ENCODE measurements around the gene ANKRD6. TPM values are rescaled to one million over a fixed set of nuclear protein-coding genes. Genes with fewer than 3 reads are reported as not detected.

ANKRD6 gene
- total RNA-seq, 2 experiments from 2014 or later, result 3.3 to 4.8 TPM

DNA sequence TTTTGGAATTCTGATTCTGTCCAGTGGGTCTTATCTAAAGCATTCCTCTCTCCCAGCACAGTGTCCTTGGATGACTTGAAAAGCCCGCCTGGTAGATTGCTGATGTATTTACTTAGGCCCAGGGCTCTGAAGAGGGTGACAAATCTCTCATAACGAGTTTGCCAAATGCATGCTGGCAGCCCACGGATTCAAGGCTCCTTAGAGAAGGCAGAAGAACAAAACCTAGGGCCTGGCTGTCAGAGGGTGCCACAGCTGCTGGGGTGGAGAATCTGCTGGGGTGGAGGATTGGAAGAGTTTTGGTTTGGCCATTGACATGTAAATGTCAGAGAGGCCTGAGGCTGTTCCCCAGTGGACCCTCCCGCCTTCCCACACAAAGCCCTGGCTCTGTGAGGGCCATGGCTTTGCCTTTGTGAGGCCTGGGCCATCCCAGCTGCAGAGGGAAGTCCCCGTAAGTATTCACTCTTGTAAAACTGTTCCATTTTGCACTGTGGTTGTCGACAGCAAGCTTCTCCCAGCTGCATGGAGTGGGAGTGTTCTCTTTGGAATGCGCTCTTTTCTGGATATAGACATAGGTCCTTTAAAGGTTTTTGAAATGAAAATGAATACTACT lies 50.3 kb downstream of the ANKRD6 start:
- Mint-ChIP-seq H3K36me3 (ENCODE audit: low read depth) (no peaks in the 10 kb centered on the region), H3K27me3 (no peaks in the 10 kb centered on the region), H3K9me3 (no peaks in the 10 kb centered on the region), H3K4me3 (no peak overlapping the region), H3K4me1 (peaks cover 6% of the 10 kb centered on the region), H3K27ac (no peak overlapping the region)
- CTCF ChIA-PET, result interaction anchor here (0.7 to 0.8 kb wide), 2 partner anchors 51 to 85 kb away, joined by 3 to 7 read pairs; no protein-coding TSS in a partner anchor
- DNase-seq, result no peak
- POLR2A ChIA-PET, result no interaction called here

DNA sequence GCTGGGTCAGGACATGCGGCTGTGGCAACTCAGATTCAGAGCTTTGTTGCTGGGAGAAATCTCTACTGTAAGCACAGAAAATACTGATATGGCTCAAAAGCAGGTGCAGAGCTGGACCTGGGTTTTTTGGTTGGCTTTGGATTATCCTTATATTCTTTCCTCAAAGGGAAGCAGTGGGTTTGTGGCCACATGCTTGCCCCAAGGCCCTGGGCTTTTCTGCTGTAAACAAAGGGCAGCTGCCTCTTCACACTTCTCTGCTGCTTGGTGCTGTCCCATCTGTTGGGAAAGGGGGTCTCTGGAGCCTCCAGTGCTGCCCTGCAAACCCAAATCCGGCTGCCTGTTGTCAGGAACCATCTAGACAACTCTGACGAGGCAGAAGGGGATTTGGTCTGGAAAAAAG lies 52.4 kb downstream of the ANKRD6 start:
- Mint-ChIP-seq H3K36me3 (ENCODE audit: low read depth) (no peaks in the 10 kb centered on the region), H3K9me3 (no peaks in the 10 kb centered on the region), H3K27me3 (no peaks in the 10 kb centered on the region), H3K27ac (no peak overlapping the region), H3K4me1 (no peaks in the 10 kb centered on the region), H3K4me3 (no peak overlapping the region)
- ChIA-PET POLR2A (no interaction called here), CTCF (no interaction called here)
- no peak for DNase-seq

DNA sequence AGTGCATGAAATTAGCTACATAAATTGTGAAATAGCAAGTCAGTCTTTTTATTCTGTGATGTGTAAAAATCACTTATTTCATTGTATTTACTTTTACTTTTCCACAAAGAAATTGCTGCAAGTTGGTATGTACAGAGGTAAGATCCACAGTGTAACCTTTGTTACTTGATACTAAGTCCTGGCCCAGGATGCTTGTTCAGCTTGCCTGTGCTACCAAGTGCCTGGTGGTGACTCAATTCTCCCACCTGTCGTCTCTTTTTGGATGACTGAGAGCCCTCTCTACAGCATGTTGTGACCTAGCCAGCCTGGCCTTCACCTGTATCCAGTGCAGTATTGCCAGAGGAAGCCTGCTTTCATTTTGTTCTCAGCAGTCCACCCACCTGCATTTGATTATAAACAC lies 54.9 kb downstream of the ANKRD6 start:
- Mint-ChIP-seq H3K27me3 (no peaks in the 10 kb centered on the region), H3K4me1 (no peaks in the 10 kb centered on the region), H3K4me3 (no peak overlapping the region), H3K27ac (no peak overlapping the region), H3K9me3 (no peaks in the 10 kb centered on the region), H3K36me3 (ENCODE audit: low read depth) (no peaks in the 10 kb centered on the region)
- POLR2A ChIA-PET, result no interaction called here
- CTCF ChIA-PET, result interaction anchor here (1.1 kb wide), 1 partner anchor 8 kb away, joined by 3 read pairs; no protein-coding TSS in a partner anchor
- no peak for DNase-seq

DNA sequence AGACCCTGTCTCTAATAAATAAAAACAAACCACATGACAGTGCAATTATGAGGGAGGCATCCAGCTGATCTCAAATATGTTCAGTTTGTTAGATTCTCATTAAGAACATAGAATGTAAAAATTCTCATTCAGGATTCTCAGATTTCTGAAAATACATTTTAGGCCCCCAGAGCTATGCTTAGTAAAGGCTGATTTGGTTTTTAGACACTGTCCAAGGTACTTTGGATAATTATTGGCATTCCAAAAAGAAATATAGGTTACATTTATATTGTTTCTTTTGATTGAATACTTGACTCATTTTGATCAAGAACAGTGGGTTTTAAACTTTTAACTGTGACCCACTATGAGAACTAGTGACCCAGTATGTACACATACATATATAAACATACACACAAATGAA lies 55.5 kb downstream of the ANKRD6 start:
- no peak for DNase-seq
- Mint-ChIP-seq H3K4me1 (no peaks in the 10 kb centered on the region), H3K27me3 (no peaks in the 10 kb centered on the region), H3K36me3 (ENCODE audit: low read depth) (no peaks in the 10 kb centered on the region), H3K4me3 (no peak overlapping the region), H3K27ac (no peak overlapping the region), H3K9me3 (no peaks in the 10 kb centered on the region)
- ChIA-PET CTCF (interaction anchor here (1.1 kb wide), 1 partner anchor 8 kb away, joined by 3 read pairs; no protein-coding TSS in a partner anchor), POLR2A (no interaction called here)

DNA sequence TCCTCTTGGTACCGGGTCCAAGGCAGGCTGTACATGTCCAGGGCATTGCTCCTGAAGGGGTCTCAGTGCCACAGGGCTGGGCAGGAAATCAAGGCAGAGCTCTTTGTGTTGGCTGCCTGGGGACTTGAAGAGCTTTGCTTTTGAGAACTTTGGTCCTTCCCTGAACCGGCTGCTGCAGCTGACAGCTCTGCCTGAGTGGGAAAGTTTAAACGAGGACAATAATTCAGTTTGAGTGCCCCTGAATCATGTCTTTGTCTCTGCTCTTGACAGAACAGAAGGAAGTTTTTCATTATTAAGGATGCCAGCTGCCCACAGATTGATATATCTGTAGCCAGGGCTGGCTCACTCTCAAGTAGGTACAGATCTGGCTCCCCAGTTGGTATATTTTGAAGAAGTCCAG lies 56.1 kb downstream of the ANKRD6 start:
- Mint-ChIP-seq H3K27ac (no peak overlapping the region), H3K9me3 (no peaks in the 10 kb centered on the region), H3K36me3 (ENCODE audit: low read depth) (no peaks in the 10 kb centered on the region), H3K27me3 (no peaks in the 10 kb centered on the region), H3K4me1 (no peaks in the 10 kb centered on the region), H3K4me3 (no peak overlapping the region)
- no peak for DNase-seq
- CTCF ChIA-PET, result interaction anchor here (1.1 kb wide), 1 partner anchor 9 kb away, joined by 3 read pairs; no protein-coding TSS in a partner anchor
- POLR2A ChIA-PET, result no interaction called here

DNA sequence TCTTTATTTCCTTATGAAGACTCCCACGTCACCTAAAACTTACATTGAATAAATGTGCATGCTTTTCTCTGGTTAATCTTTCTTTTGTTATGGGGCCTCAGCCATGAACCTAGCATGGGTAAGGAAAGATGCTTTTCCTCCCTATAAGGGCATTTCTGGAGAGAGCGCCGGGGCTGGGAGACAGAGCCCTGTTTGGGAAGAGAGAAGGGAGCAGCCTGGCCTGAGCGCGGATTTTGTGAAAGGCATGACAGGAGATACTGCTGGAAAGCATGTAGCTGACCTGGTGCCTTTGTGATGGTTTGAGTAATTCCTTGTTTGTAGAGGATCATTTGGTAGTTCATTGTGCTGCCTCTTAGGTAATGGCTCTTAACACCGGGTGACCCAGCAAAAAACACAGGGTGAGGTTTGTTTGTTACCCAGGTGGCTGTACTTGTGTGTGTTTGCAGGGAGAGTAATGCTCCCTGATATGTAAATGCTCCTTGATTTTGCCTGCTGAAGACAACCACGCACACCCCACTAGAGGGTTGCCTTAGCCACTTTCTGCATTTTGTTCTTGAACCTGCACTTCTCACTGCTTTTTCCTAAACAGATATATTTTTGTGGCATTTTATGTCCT lies 59.2 kb downstream of the ANKRD6 start:
- peaks cover 2% of the 10 kb centered on the region for H3K4me1 Mint-ChIP-seq
- peaks cover 9% of the 10 kb centered on the region for H3K27me3 Mint-ChIP-seq
- CTCF ChIA-PET, result interaction anchor here (1.3 kb wide), 1 partner anchor 11 kb away, joined by 3 read pairs; no protein-coding TSS in a partner anchor
- no peaks in the 10 kb centered on the region for H3K36me3 Mint-ChIP-seq (ENCODE audit: low read depth)
- POLR2A ChIA-PET, result no interaction called here
- H3K27ac Mint-ChIP-seq, result no peak overlapping the region
- no peak overlapping the region for H3K4me3 Mint-ChIP-seq
- no peaks in the 10 kb centered on the region for H3K9me3 Mint-ChIP-seq
- no peak for DNase-seq

DNA sequence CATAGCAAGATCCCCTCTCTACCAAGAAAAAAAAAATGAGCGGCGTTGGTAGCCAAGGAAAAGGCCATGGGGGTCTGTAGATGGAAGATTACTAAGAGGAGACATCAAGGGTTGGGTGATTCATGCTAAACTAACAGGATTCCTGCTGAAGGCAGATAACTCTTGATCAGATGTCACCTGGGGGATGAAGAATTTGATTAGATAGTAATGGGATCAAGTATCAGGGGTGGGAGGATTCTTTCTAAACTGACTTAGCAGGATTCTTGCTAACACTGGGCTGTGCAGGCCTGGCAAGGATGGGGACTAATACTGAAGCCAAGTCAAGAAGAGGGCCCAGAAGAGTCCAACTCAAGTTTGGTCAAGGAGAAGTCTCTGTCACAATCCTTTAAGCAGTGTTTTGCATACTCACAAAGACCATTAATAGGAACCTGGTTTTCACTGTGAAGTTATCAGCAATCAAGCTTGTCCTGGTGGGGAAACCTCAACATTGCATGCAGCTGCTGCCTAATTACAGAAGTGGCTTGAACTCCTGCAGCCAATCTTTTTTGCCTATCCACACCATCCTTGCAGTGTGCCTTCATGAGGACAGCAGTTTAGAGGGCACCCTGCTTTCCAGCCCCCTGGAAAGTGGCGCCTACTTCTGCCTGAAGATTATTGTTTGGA lies 61.3 kb downstream of the ANKRD6 start:
- Mint-ChIP-seq H3K9me3 (no peaks in the 10 kb centered on the region), H3K27ac (no peak overlapping the region), H3K27me3 (peaks cover 12% of the 10 kb centered on the region), H3K4me3 (no peak overlapping the region), H3K36me3 (ENCODE audit: low read depth) (no peaks in the 10 kb centered on the region), H3K4me1 (peaks cover 2% of the 10 kb centered on the region)
- CTCF ChIA-PET, result no interaction called here
- POLR2A ChIA-PET, result no interaction called here
- no peak for DNase-seq

DNA sequence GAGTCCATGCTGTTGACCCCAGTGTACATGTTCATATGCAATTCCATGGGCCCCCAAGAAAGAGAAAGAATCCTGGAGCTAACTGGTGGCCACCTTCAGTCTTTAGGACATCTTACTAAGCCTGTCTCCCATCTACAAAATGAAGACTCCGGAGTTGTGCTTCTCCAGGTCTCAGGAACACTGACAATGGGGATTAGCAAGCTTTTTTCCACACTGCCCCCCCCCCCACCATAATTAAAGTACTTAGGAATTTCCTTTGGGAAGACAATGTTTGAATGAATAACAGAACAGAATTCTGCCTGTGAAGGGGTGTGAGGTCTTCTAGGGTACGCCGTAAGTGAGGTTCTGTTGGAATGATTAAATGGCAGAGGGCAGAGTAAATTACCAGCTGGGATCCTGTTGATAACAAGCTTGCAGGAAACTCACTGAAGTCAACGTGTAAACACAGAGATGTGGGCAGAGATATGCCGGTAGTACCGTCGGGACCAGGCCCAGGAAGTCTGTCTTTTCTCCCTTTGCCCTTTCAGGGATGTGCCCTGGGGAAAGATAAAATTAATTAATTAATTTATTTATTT lies 63.1 kb downstream of the ANKRD6 start:
- no peak overlapping the region for H3K4me3 Mint-ChIP-seq
- peaks cover 2% of the 10 kb centered on the region for H3K4me1 Mint-ChIP-seq
- no peak for DNase-seq
- no peaks in the 10 kb centered on the region for H3K36me3 Mint-ChIP-seq (ENCODE audit: low read depth)
- H3K27me3 Mint-ChIP-seq, result peaks cover 12% of the 10 kb centered on the region
- CTCF ChIA-PET, result interaction anchor here (1.3 kb wide), 1 partner anchor 92 kb away, joined by 4 read pairs; no protein-coding TSS in a partner anchor
- POLR2A ChIA-PET, result no interaction called here
- H3K27ac Mint-ChIP-seq, result no peak overlapping the region
- H3K9me3 Mint-ChIP-seq, result no peaks in the 10 kb centered on the region

DNA sequence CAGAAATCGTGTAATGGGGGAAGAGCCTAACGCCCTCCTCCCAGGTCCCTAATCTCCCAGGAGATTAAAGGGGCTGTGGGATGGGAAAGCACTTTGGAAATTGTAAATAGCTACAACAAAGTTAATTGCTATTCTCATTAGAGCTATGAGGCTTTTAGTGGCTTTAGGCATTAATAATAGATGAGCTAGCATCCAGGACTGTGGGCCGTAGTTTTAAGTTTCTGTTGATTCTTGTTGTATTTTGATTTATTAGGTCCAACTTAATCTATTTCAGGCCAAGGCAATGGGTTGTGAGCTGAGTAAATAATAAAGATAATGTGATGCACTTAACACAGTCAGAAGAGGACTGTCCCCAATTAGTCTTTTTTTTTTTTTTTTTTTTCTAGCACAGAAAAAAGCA lies 67.7 kb downstream of the ANKRD6 start:
- Mint-ChIP-seq H3K27ac (no peak overlapping the region), H3K9me3 (no peaks in the 10 kb centered on the region), H3K4me1 (peaks cover 2% of the 10 kb centered on the region), H3K27me3 (peaks cover 12% of the 10 kb centered on the region), H3K36me3 (ENCODE audit: low read depth) (no peaks in the 10 kb centered on the region), H3K4me3 (no peak overlapping the region)
- no peak for DNase-seq
- CTCF ChIA-PET, result no interaction called here
- POLR2A ChIA-PET, result no interaction called here

DNA sequence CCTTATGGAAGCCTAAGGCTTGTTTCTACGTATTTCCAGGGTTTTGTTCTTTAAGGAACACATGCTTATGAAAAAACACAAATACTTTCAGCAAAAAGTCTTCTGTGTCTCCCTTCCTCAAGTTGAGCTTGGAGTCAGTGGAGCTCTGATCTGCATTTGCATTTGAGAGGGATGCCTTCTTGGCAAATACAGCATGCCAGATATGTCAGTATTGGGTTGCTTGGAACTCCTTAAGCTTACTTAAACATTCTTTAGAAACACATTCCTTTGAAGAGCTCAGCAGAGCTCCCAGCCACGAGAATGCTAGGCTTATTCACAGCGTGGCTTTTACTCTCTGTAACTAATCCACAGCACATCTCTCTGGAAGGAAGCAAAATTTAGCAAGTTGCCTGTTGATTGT lies 68.3 kb downstream of the ANKRD6 start:
- POLR2A ChIA-PET, result no interaction called here
- Mint-ChIP-seq H3K4me3 (no peak overlapping the region), H3K4me1 (peaks cover under 1% of the 10 kb centered on the region), H3K27me3 (peaks cover 10% of the 10 kb centered on the region), H3K9me3 (no peaks in the 10 kb centered on the region), H3K27ac (no peak overlapping the region), H3K36me3 (ENCODE audit: low read depth) (no peaks in the 10 kb centered on the region)
- CTCF ChIA-PET, result no interaction called here
- no peak for DNase-seq

DNA sequence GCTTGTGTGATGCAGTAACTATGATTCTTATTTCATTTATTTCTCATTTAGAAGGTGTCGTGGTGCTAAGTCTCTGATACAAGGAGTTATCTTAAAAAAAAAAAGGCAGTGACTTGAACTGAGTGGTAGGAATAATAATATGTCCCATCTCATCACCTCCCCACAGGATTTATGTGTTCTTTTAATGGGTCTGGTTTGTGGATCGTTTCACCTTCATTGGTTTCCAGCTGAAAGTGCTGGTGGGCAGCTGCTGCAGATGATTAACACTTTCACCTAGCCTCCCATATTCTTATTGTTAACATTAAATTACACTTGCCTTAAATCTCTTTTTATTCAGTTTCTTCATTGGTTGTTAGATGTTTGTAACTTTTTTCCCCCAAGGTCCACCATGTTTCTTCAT lies 68.8 kb downstream of the ANKRD6 start:
- no peak overlapping the region for H3K27ac Mint-ChIP-seq
- ChIA-PET POLR2A (no interaction called here), CTCF (interaction anchor here (0.6 to 0.7 kb wide), 2 partner anchors 51 to 1093 kb away, joined by 3 to 4 read pairs; no protein-coding TSS in a partner anchor)
- no peak overlapping the region for H3K4me3 Mint-ChIP-seq
- H3K27me3 Mint-ChIP-seq, result peaks cover 7% of the 10 kb centered on the region
- DNase-seq, result no peak
- H3K9me3 Mint-ChIP-seq, result no peaks in the 10 kb centered on the region
- no peaks in the 10 kb centered on the region for H3K36me3 Mint-ChIP-seq (ENCODE audit: low read depth)
- no peaks in the 10 kb centered on the region for H3K4me1 Mint-ChIP-seq

DNA sequence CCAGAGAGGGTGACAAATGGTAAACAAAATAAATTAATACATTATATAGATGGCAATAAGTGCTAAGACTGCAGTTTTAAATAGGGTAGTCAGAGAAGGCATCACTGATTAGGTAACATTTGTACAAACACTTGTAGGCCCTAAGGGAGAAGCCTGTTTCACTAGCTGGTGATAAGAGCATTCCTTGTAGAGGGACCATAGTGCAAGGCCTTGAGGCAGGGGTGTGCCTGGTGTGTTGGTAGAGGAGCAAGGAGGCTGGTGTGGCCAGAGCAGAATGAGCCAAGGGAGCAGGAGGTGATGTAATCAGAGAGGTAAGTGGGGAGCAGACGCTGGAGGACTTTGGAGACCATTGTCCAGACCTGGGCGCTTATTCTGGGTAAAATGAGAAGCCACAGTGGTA lies 70.7 kb downstream of the ANKRD6 start:
- Mint-ChIP-seq H3K36me3 (ENCODE audit: low read depth) (no peaks in the 10 kb centered on the region), H3K9me3 (no peaks in the 10 kb centered on the region), H3K27me3 (peaks cover 3% of the 10 kb centered on the region), H3K4me3 (no peak overlapping the region), H3K27ac (no peak overlapping the region), H3K4me1 (no peaks in the 10 kb centered on the region)
- DNase-seq, result no peak
- POLR2A ChIA-PET, result no interaction called here
- CTCF ChIA-PET, result no interaction called here

DNA sequence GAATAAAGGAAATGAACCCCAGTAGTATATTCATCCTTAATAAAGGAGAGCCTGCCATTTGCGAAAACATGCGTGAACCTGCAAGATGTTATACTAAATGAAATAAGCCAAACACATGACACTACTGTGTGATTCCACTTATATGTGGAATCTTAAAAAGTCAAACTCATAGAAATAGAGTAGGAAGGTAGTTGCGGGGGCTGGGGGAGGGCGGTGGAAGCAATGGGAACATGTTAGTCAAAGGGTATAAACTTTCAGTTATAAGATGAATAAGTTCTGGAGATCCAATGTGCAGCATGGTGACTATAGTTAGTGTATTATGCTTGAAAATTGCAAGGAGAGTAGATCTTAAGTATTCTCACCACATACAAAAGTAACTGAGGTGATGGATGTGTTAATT lies 72.9 kb downstream of the ANKRD6 start:
- CTCF ChIA-PET, result no interaction called here
- POLR2A ChIA-PET, result no interaction called here
- no peak overlapping the region for H3K4me3 Mint-ChIP-seq
- no peaks in the 10 kb centered on the region for H3K9me3 Mint-ChIP-seq
- no peak overlapping the region for H3K27ac Mint-ChIP-seq
- H3K4me1 Mint-ChIP-seq, result no peaks in the 10 kb centered on the region
- H3K27me3 Mint-ChIP-seq, result peaks cover 3% of the 10 kb centered on the region
- DNase-seq, result no peak
- no peaks in the 10 kb centered on the region for H3K36me3 Mint-ChIP-seq (ENCODE audit: low read depth)
